ENCODE data around the gene SUSD3.

GRCh38 chr9:93061260-93061751 is 2.8 kb downstream of the SUSD3 start:
- TF ChIP-seq CTCF (IDR thresholded peaks at IDR 0.05; ENCODE audit: borderline replicate concordance, extremely low read depth, low read length, poor library complexity, severe bottlenecking) (no peak), EZH2 (IDR thresholded peaks at IDR 0.05; ENCODE audit: borderline replicate concordance, low read depth, low read length, severe bottlenecking) (no peak)
